BE2C (cell line): ENCODE results near the gene TMEM151A.
A peak's percentile ranks its signal among the peaks of the same experiment; 100 is the strongest.

Experiments used
- DNase-seq: peaks from one replicate; pipeline ENCODE4 v3.0.0-alpha.2; 2020
- H3K27me3 ChIP-seq: fragments of 250-450 bp; sonication (Bioruptor Pico); 2 replicates; pipeline ENCODE4 v1.5.1; 2020; ENCODE audit warnings: mild to moderate bottlenecking
- H3K36me3 ChIP-seq: fragments of 250-450 bp; sonication (Bioruptor Pico); 2 replicates; pipeline ENCODE4 v1.5.1; 2020; ENCODE audit warnings: mild to moderate bottlenecking
- H3K4me1 ChIP-seq: fragments of 250-450 bp; sonication (Bioruptor Pico); 2 replicates; pipeline ENCODE4 v1.5.1; 2020
- H3K4me3 ChIP-seq: 2 replicates; pipeline ENCODE4 v1.5.1; 2011; ENCODE audit warnings: low read depth, low read length
- H3K9me3 ChIP-seq: fragments of 250-450 bp; sonication (Bioruptor Pico); 2 replicates; pipeline ENCODE4 v1.5.1; 2020
- TF ChIP-seq, protein P1 (sequence below): IDR thresholded peaks from 2 replicates; pipeline ENCODE4 v1.5.1; 2012; ENCODE audit warnings: mild to moderate bottlenecking, low read depth, low read length

The TMEM151A gene

DNA sequence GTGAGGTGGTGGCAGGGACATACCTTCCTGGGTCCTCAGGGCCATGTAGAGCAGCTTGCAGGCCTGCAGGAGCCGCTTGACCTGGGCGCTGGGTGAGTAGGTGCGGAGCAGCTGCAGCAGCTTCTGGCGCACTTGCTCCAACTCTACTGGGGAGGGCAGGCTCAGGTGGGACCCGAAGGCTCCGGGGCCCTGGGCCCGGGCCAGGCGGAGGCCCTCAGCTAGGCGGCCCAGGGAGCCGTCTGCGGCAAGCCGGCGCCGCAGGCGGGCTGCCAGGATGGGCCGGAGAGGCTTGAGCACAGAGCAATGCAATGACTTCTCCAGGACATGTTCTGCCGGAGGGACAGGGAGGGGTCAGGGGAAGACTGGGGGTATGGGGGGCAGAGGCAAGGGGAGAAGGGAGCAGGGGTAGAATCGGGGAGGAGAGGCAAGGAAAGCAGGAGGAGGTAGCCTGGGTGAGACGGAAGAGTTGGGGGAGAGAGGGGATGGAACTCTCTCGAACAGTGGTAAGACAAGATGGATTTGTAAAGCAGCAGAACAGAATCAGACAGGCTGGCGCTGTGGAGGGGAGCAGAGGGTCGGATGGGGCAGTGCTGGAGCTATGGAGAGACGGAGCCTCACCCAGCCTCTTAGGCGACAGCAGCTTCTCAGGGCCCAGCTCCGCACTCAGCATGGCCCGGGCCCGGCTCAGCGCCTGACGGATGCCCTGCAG is 42.4 kb downstream of the TMEM151A start:
- Histone ChIP-seq H3K9me3 (no peaks in the 10 kb centered on the region), H3K4me3 (no peak overlapping the region), H3K4me1 (peaks cover 19% of the 10 kb centered on the region), H3K27me3 (no peaks in the 10 kb centered on the region), H3K36me3 (no peaks in the 10 kb centered on the region)
- no peak for DNase-seq
- TF ChIP-seq, protein P1, sequence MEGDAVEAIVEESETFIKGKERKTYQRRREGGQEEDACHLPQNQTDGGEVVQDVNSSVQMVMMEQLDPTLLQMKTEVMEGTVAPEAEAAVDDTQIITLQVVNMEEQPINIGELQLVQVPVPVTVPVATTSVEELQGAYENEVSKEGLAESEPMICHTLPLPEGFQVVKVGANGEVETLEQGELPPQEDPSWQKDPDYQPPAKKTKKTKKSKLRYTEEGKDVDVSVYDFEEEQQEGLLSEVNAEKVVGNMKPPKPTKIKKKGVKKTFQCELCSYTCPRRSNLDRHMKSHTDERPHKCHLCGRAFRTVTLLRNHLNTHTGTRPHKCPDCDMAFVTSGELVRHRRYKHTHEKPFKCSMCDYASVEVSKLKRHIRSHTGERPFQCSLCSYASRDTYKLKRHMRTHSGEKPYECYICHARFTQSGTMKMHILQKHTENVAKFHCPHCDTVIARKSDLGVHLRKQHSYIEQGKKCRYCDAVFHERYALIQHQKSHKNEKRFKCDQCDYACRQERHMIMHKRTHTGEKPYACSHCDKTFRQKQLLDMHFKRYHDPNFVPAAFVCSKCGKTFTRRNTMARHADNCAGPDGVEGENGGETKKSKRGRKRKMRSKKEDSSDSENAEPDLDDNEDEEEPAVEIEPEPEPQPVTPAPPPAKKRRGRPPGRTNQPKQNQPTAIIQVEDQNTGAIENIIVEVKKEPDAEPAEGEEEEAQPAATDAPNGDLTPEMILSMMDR: no peak

DNA sequence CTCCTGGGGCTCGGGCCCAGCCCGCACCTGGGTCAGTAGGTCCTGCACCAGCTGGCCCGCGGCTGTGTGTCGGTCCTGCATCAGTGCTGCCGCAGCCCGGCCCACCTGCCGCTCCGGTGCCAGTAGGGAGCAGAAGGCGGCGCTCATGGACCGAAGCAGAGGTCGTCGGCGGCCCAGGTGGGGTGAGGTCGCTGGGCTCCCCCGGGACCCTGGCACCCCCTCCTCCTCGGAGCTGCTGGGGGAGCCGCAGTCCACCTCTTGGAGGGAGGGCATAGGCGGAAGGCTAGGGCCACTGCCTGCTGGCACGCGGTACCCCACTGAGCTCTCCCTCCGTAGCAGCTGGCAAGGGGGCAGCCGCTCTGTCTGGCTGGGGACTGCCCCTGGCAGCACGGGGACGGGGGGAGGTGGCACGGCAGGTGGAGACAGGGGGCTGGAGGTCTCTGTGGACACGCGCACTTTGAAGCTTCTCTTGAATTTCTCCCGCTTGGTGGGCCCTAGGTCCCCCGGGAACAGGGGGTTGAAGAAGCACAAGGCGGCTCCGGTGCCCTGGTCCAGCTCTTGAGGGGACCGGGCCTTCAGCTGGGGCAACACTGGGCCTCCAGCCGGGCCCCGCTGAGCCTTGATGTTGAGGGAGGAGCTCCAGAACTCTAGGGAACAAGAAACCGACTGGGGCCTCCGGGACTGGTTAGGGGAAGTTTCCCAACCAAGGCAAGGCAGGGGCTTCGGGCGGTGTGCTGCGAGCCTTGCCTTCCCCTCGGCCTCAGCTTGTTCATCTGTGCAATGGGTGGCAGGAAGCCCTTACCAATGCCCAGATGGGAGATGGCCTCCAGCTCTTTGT is 43.1 kb downstream of the TMEM151A start:
- H3K4me3 ChIP-seq: no peak overlapping the region
- no peak for DNase-seq
- peaks cover 19% of the 10 kb centered on the region for H3K4me1 ChIP-seq

DNA sequence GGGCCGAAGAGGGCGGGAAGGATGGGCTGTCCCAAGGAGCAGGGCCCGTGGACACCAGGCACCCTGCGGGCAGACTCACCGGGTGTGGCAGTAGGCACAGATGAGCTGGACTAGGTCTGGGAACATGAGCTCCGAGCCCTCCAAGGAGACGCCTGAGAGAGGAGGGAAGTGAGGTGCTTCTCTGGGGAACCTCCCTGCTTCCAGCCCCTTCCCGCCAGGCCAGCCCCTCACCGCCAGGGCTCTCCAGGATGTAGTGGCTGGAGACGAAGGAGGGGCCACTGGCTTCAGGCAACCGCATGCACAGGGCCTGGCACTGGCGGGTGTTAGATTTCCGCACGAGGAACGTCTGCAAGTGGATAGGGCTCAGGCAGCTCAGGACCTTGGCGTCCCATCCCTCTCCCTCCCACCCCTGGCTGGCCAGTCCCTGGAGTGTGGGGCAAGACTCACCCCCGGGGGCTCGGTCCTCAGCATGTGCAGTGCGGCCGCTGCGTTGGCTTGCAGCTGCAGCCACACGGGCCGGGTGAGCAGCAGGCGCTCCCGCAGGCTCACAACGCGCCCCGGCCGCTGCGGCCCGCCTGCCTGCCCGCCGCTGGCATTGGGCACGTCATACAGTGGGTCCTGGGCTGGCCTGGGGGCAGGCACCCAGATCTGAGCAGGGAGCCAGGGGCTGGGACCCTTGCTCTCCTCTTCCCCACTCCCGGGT is 44.0 kb downstream of the TMEM151A start:
- H3K4me1 ChIP-seq: peaks cover 19% of the 10 kb centered on the region
- peak; percentile 52 for DNase-seq
- H3K36me3 ChIP-seq: peaks cover 6% of the 10 kb centered on the region; the same call in 1 of the 2 replicates
- H3K27me3 ChIP-seq: no peaks in the 10 kb centered on the region
- H3K4me3 ChIP-seq: peak overlapping the region; percentile 67
- TF ChIP-seq, protein P1: no peak; the same call in 1 of the 2 replicates
- no peaks in the 10 kb centered on the region for H3K9me3 ChIP-seq

More for the DNA sequence above, 43.1 kb downstream of the TMEM151A start:
- H3K36me3 ChIP-seq: peaks cover 4% of the 10 kb centered on the region; the same call in 1 of the 2 replicates
- H3K27me3 ChIP-seq: no peaks in the 10 kb centered on the region
- TF ChIP-seq, protein P1: no peak
- H3K9me3 ChIP-seq: no peaks in the 10 kb centered on the region

DNA sequence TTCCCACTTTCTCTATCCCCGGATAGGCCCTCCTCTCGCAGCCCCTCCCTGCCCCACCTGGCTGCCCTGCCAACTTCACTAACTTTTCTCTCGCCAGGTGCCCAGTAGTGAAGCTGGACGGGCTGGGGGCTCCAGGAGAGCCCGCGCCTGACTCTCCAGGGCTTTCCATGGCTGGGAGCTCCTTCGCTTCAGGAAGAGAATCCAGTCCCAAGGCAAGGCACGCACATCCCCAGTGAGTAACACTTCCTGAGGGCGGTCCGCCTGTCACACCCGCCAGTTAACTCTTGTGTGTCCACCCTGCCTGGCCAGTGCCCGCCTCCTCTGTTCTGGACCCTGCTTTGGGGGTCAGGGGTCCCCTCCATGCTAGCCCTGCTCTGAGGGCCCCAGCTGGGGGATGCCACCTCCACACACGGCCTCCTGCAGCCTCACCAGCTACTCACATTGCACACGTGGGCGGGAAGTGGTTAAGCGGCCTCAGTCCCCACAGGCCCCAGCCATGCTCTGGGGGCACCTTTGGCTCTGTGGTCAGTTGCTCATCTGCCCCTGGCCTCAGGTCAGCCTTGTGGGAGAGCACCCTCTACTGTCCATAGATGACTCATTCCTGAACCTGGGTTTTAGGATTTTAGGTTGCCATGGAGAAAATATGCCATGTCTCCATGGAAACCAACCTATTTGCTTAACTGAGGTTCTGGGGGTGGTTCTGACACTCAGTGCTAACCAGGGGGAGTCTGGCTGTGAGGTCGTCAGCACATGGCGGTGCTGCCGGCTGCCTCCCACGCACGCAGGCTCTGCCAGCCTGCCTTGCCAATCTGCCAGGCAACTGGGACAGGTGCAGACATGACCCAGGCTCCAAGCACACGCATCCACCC is 44.8 kb downstream of the TMEM151A start, which contains the start of gene RIN1:
TSS of gene RIN1 (minus strand) at position 201 of the 869 bp plus-strand sequence. CDS start at position 169, 32 bp downstream.
- H3K4me1 ChIP-seq: peaks cover 19% of the 10 kb centered on the region
- H3K4me3 ChIP-seq: peak within 1 kb of the TSS; percentile 67
- H3K9me3 ChIP-seq: no peaks in the 10 kb centered on the region
- TF ChIP-seq, protein P1: peak; percentile 69
- H3K27me3 ChIP-seq: no peaks in the 10 kb centered on the region
- DNase-seq: peak; percentile 58
- H3K36me3 ChIP-seq: peaks cover 11% of the 10 kb centered on the region; the same call in 1 of the 2 replicates

DNA sequence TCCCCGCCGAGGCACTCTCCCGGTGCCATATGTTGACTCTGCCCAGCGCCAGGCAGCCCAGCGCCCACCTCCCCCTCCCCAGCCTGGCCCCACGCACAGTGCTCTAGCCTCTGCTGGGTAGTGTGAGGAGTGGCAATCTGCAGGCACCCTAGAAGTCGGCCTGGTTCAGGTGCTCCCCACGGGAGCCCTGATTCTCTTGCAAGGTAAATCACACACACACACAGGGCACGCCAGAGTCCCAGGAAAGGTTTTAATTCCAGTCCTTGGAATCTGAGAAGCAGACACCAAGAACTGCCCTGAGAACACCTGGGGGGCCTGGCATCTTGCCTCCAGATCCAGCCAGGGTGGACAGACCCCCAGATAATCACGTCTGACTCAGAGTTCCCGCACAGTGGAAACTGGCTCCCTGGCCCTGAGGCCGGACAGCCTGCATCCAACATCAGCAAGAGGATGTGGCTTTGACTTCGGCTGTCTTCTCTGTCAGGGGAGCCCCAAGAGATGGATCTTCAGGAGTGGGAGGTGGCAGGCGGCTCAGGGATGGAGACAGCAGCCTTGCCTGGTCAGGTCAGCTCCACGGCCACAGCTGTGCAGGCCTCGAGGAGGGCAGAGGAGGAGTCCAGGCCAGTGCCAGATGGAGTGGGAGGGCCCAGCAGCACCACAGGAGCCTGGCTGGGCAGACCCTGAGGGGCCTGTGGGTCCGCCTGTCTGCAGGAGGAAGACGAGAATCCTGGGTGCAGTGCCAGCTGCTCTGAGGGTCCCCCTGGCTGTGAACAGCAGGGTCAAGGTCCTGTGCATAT is 45.6 kb downstream of the TMEM151A start:
- no peaks in the 10 kb centered on the region for H3K27me3 ChIP-seq
- H3K4me3 ChIP-seq: no peak overlapping the region
- peaks cover 11% of the 10 kb centered on the region; the same call in 1 of the 2 replicates for H3K36me3 ChIP-seq
- H3K4me1 ChIP-seq: peaks cover 19% of the 10 kb centered on the region
- TF ChIP-seq, protein P1: no peak; the same call in 1 of the 2 replicates
- H3K9me3 ChIP-seq: no peaks in the 10 kb centered on the region
- DNase-seq: no peak
